GM23338 (cell line): ENCODE results near the gene ZFHX2. TPM values are rescaled to one million over a fixed set of nuclear protein-coding genes. Genes with fewer than 3 reads are reported as not detected.

Source experiments
- ATAC-seq: fragments of 200-7000 bp; cut with Tn5 transposase; 3 replicates; pipeline ENCODE4 v1.9.1; 2020
- DNase-seq: peaks from one replicate; pipeline ENCODE4 v3.0.0-alpha.2; 2015; ENCODE audit warnings: low spot score
- H2AFZ ChIP-seq: fragments of 200-600 bp; sonication (generic); 2 replicates; pipeline ENCODE4 v1.8.0; 2016; ENCODE audit warnings: antibody characterized with exemption, mild to moderate bottlenecking, moderate library complexity
- H3F3A ChIP-seq: fragments of 200-600 bp; sonication (generic); replicated peaks from 2 replicates; pipeline ENCODE4 v1.8.0; 2017; ENCODE audit warnings: antibody characterized with exemption, mixed run types, low read depth
- H3K27ac ChIP-seq: fragments of 200-600 bp; sonication (generic); 2 replicates; pipeline ENCODE4 v1.6.1; 2016; ENCODE audit warnings: low read depth
- H3K27me3 ChIP-seq: fragments of 200-600 bp; sonication (generic); 2 replicates; pipeline ENCODE4 v1.8.0; 2016; ENCODE audit warnings: mild to moderate bottlenecking, mixed run types, moderate library complexity; ENCODE audit not compliant: insufficient read depth
- H3K36me3 ChIP-seq: fragments of 200-600 bp; sonication (generic); 2 replicates; pipeline ENCODE4 v1.8.0; 2016; ENCODE audit warnings: mild to moderate bottlenecking; ENCODE audit not compliant: insufficient read depth
- H3K4me1 ChIP-seq: fragments of 200-600 bp; sonication (generic); 2 replicates; pipeline ENCODE4 v1.8.0; 2016; ENCODE audit warnings: mild to moderate bottlenecking, moderate library complexity; ENCODE audit not compliant: insufficient read depth
- H3K4me2 ChIP-seq: fragments of 200-600 bp; sonication (generic); 2 replicates; pipeline ENCODE4 v1.7.1; 2017; ENCODE audit warnings: mixed run types
- H3K4me3 ChIP-seq: fragments of 200-600 bp; sonication (generic); 2 replicates; pipeline ENCODE4 v1.6.1; 2016; ENCODE audit warnings: mixed run types
- H3K79me2 ChIP-seq: fragments of 200-600 bp; sonication (generic); replicated peaks from 2 replicates; pipeline ENCODE4 v1.8.0; 2017; ENCODE audit warnings: mild to moderate bottlenecking; ENCODE audit not compliant: insufficient read depth
- H3K9me2 ChIP-seq: fragments of 200-600 bp; sonication (generic); 2 replicates; pipeline ENCODE4 v1.8.0; 2017; ENCODE audit not compliant: insufficient read depth
- H4K20me1 ChIP-seq: fragments of 200-600 bp; sonication (generic); replicated peaks from 2 replicates; pipeline ENCODE4 v1.8.0; 2017; ENCODE audit warnings: mild to moderate bottlenecking; ENCODE audit not compliant: insufficient read depth
- H3K27ac Mint-ChIP-seq: 2 replicates; pipeline ENCODE4 v1.8.0; 2020; ENCODE audit warnings: inconsistent platforms, mild to moderate bottlenecking, moderate library complexity, mixed read lengths
- H3K27me3 Mint-ChIP-seq: 3 replicates; pipeline ENCODE4 v1.8.0; 2022; ENCODE audit warnings: low read depth, mild to moderate bottlenecking, moderate library complexity, mixed read lengths, inconsistent platforms; ENCODE audit not compliant: insufficient read depth, poor library complexity
- H3K36me3 Mint-ChIP-seq: 3 replicates; pipeline ENCODE4 v1.8.0; 2021; ENCODE audit warnings: low read depth, mild to moderate bottlenecking, inconsistent platforms, moderate library complexity, mixed read lengths
- H3K4me1 Mint-ChIP-seq: 3 replicates; pipeline ENCODE4 v1.8.0; 2020; ENCODE audit warnings: mild to moderate bottlenecking, inconsistent platforms, mixed read lengths
- H3K4me3 Mint-ChIP-seq: 3 replicates; pipeline ENCODE4 v1.8.0; 2021; ENCODE audit warnings: moderate library complexity, mild to moderate bottlenecking, inconsistent platforms, mixed read lengths
- H3K9me3 Mint-ChIP-seq: 3 replicates; pipeline ENCODE4 v1.8.0; 2020; ENCODE audit warnings: moderate library complexity, mild to moderate bottlenecking, inconsistent platforms, mixed read lengths
- CREB1 ChIP-seq: fragments of 250-450 bp; sonication (Bioruptor Pico); IDR thresholded peaks from 2 replicates; pipeline ENCODE4 v1.5.0; 2020; ENCODE audit warnings: low read depth, mild to moderate bottlenecking, moderate library complexity
- CTCF ChIP-seq, 2 experiments: fragments of 200-600 bp in 1 of 2; sonication (generic) in 1 of 2; conservative IDR thresholded peaks; 2 replicates each; pipeline versions ENCODE4 v1.5.1 to v1.6.1; 2016 to 2017; ENCODE audit warnings: antibody characterized with exemption in 2 of 2, low read depth in 2 of 2, mild to moderate bottlenecking in 2 of 2, moderate library complexity in 1 of 2
- EZH2phosphoT487 ChIP-seq: fragments of 200-600 bp; sonication (generic); IDR thresholded peaks from one replicate; pipeline ENCODE4 v1.8.1; 2018; ENCODE audit warnings: antibody characterized with exemption; ENCODE audit not compliant: unreplicated experiment
- JUNB ChIP-seq: IDR thresholded peaks from one replicate; pipeline ENCODE4 v1.6.1; 2016; ENCODE audit warnings: antibody characterized with exemption; ENCODE audit not compliant: unreplicated experiment
- NANOG ChIP-seq: IDR thresholded peaks from 2 replicates; pipeline ENCODE4 v1.6.1; 2016; ENCODE audit warnings: antibody characterized with exemption, borderline replicate concordance
- POLR2AphosphoS5 ChIP-seq: IDR thresholded peaks from 2 replicates; pipeline ENCODE4 v1.6.1; 2016; ENCODE audit warnings: antibody characterized with exemption, low read depth
- ZNF114 ChIP-seq: fragments of 250-450 bp; sonication (Bioruptor Pico); IDR thresholded peaks from 2 replicates; pipeline ENCODE4 v1.5.0; 2020; ENCODE audit warnings: mild to moderate bottlenecking, moderate library complexity
- ZNF331 ChIP-seq: fragments of 250-450 bp; sonication (Bioruptor Pico); IDR thresholded peaks from 2 replicates; pipeline ENCODE4 v1.5.0; 2020; ENCODE audit warnings: low read depth, mild to moderate bottlenecking, moderate library complexity
- polyA plus RNA-seq: library from polyadenylated mRNA; unstranded; fragments of >200 nt; fragmentation: Nextera tagmentation; extraction: Ambion mirVana; gene quantifications from 2 replicates; pipeline ENCODE4 v1.2.1, GENCODE V29; 2016
- total RNA-seq: library from RNA; depleted of rRNA; stranded (reverse); fragments of >200 nt; shearing (Covaris generic); gene quantifications from 2 replicates; pipeline ENCODE4 v1.2.3, GENCODE V29; 2014
- TF ChIP-seq, protein P1 (sequence below): IDR thresholded peaks from 2 replicates; pipeline ENCODE4 v1.6.1; 2016; ENCODE audit warnings: antibody characterized with exemption
- TF ChIP-seq, protein P2 (sequence below): fragments of 250-450 bp; sonication (Bioruptor Pico); IDR thresholded peaks from 2 replicates; pipeline ENCODE4 v1.5.0; 2020; ENCODE audit warnings: mild to moderate bottlenecking, moderate library complexity

Gene ZFHX2
- total and polyA plus RNA-seq, 2 experiments from 2014 or later: 11.6 to 18.5 TPM

GRCh38 chr14:23550812-23551265 is 726 bp downstream of the ZFHX2 start:
- H3K27ac Mint-ChIP-seq: peak overlapping the region; percentile 70
- peaks cover 11% of the 10 kb centered on the region for H3K4me1 Mint-ChIP-seq
- H3K4me3 Mint-ChIP-seq: no peak overlapping the region
- DNase-seq: no peak
- Histone ChIP-seq H3K27ac (peak overlapping the region; percentile 99), H4K20me1 (no peaks in the 10 kb centered on the region), H3K79me2 (peaks cover 52% of the 10 kb centered on the region), H3K27me3 (no peaks in the 10 kb centered on the region), H3K4me3 (peak overlapping the region; percentile 100), H3K4me1 (peaks cover 57% of the 10 kb centered on the region), H3K4me2 (peak overlapping the region; percentile 100), H3K9me2 (no peaks in the 10 kb centered on the region), H3K36me3 (no peaks in the 10 kb centered on the region), H2AFZ (no peak overlapping the region), H3F3A (0 out of 2 replicates have a peak, but pooled peaks cover 8% of the 10 kb centered on the region)
- ATAC-seq: peak; percentile 26
- H3K27me3 Mint-ChIP-seq: no peaks in the 10 kb centered on the region
- H3K36me3 Mint-ChIP-seq: peaks cover 2% of the 10 kb centered on the region; the same call in 2 of the 3 replicates
- no peaks in the 10 kb centered on the region for H3K9me3 Mint-ChIP-seq
- TF ChIP-seq, protein P1, sequence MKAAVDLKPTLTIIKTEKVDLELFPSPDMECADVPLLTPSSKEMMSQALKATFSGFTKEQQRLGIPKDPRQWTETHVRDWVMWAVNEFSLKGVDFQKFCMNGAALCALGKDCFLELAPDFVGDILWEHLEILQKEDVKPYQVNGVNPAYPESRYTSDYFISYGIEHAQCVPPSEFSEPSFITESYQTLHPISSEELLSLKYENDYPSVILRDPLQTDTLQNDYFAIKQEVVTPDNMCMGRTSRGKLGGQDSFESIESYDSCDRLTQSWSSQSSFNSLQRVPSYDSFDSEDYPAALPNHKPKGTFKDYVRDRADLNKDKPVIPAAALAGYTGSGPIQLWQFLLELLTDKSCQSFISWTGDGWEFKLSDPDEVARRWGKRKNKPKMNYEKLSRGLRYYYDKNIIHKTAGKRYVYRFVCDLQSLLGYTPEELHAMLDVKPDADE: no peak
- TF ChIP-seq POLR2AphosphoS5: peak; percentile 15; the same call in 1 of the 2 replicates

DNA sequence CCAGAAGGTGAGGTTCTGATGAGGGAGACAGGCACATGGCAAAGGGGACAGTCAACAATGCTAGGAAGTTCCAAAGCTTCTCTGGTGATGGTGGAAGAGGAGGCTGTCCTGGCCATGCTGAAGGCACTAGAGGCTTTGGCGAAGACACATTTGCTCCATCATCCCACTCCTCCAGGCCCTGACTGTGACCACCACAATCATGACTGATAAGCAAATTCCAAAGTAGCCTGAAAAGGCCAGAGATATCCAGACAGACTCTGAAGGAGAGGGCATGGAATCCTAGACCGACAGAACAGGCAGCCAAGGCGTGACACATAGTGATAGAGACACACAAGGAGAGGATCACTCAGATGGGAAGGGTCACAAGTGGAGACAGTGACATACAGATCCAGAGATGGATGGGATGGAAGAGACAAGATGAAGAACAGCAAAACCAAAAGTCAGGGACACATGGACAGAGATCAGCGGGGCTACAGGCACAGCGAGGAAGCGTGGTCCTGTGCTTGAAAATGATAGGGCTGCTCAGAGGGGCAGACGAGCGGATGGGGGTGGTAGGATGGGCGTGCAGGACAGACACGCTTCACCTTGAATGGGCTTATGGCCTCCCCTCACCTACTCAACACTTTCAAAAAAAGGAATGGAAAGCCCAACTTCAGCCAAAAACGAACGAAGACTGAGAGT is 1.3 kb downstream of the ZFHX2 start:
- Histone ChIP-seq H4K20me1 (no peaks in the 10 kb centered on the region), H3K27me3 (no peaks in the 10 kb centered on the region), H3K4me1 (peaks cover 62% of the 10 kb centered on the region), H3F3A (0 out of 2 replicates have a peak, but pooled peaks cover 12% of the 10 kb centered on the region), H3K4me2 (peak overlapping the region; percentile 100), H3K36me3 (no peaks in the 10 kb centered on the region), H3K9me2 (no peaks in the 10 kb centered on the region), H3K4me3 (peak overlapping the region; percentile 100), H3K27ac (peak overlapping the region; percentile 99), H2AFZ (no peak overlapping the region), H3K79me2 (peaks cover 52% of the 10 kb centered on the region)
- H3K4me3 Mint-ChIP-seq: no peak overlapping the region
- peaks cover 8% of the 10 kb centered on the region; the same call in 2 of the 3 replicates for H3K36me3 Mint-ChIP-seq
- H3K4me1 Mint-ChIP-seq: peaks cover 9% of the 10 kb centered on the region
- ATAC-seq (peak; percentile 0; the same call in 1 of the 3 replicates), DNase-seq (no peak)
- H3K9me3 Mint-ChIP-seq: no peaks in the 10 kb centered on the region
- H3K27ac Mint-ChIP-seq: no peak overlapping the region
- H3K27me3 Mint-ChIP-seq: peaks cover 3% of the 10 kb centered on the region
- TF ChIP-seq CTCF (conservative IDR thresholded peaks at IDR 0.05; ENCODE audit: low read depth in 2 of 2) (no peak), ZNF114 (no peak), ZNF331 (CRISPR knock-in tag) (no peak), EZH2phosphoT487 (no peak), CREB1 (no peak), JUNB (no peak), NANOG (no peak)
- TF ChIP-seq, protein P1: no peak
- TF ChIP-seq, protein P2, sequence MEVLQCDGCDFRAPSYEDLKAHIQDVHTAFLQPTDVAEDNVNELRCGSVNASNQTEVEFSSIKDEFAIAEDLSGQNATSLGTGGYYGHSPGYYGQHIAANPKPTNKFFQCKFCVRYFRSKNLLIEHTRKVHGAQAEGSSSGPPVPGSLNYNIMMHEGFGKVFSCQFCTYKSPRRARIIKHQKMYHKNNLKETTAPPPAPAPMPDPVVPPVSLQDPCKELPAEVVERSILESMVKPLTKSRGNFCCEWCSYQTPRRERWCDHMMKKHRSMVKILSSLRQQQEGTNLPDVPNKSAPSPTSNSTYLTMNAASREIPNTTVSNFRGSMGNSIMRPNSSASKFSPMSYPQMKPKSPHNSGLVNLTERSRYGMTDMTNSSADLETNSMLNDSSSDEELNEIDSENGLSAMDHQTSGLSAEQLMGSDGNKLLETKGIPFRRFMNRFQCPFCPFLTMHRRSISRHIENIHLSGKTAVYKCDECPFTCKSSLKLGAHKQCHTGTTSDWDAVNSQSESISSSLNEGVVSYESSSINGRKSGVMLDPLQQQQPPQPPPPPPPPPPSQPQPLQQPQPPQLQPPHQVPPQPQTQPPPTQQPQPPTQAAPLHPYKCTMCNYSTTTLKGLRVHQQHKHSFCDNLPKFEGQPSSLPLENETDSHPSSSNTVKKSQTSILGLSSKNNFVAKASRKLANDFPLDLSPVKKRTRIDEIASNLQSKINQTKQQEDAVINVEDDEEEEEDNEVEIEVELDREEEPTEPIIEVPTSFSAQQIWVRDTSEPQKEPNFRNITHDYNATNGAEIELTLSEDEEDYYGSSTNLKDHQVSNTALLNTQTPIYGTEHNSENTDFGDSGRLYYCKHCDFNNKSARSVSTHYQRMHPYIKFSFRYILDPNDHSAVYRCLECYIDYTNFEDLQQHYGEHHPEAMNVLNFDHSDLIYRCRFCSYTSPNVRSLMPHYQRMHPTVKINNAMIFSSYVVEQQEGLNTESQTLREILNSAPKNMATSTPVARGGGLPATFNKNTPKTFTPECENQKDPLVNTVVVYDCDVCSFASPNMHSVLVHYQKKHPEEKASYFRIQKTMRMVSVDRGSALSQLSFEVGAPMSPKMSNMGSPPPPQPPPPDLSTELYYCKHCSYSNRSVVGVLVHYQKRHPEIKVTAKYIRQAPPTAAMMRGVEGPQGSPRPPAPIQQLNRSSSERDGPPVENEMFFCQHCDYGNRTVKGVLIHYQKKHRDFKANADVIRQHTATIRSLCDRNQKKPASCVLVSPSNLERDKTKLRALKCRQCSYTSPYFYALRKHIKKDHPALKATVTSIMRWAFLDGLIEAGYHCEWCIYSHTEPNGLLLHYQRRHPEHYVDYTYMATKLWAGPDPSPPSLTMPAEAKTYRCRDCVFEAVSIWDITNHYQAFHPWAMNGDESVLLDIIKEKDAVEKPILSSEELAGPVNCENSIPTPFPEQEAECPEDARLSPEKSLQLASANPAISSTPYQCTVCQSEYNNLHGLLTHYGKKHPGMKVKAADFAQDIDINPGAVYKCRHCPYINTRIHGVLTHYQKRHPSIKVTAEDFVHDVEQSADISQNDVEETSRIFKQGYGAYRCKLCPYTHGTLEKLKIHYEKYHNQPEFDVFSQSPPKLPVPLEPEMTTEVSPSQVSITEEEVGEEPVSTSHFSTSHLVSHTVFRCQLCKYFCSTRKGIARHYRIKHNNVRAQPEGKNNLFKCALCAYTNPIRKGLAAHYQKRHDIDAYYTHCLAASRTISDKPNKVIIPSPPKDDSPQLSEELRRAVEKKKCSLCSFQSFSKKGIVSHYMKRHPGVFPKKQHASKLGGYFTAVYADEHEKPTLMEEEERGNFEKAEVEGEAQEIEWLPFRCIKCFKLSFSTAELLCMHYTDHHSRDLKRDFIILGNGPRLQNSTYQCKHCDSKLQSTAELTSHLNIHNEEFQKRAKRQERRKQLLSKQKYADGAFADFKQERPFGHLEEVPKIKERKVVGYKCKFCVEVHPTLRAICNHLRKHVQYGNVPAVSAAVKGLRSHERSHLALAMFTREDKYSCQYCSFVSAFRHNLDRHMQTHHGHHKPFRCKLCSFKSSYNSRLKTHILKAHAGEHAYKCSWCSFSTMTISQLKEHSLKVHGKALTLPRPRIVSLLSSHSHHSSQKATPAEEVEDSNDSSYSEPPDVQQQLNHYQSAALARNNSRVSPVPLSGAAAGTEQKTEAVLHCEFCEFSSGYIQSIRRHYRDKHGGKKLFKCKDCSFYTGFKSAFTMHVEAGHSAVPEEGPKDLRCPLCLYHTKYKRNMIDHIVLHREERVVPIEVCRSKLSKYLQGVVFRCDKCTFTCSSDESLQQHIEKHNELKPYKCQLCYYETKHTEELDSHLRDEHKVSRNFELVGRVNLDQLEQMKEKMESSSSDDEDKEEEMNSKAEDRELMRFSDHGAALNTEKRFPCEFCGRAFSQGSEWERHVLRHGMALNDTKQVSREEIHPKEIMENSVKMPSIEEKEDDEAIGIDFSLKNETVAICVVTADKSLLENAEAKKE (CRISPR knock-in tag): no peak
